Measurements from ENCODE around the gene SSR4.

SSR4 gene

GRCh38 chrX:153832728-153833127 lies 38.3 kb downstream of the SSR4 start:
- DNase-seq = no peak

GRCh38 chrX:153836921-153837320 lies 42.5 kb downstream of the SSR4 start:
- no peak for DNase-seq

GRCh38 chrX:153844509-153845082 lies 50.1 kb downstream of the SSR4 start:
- no peak for DNase-seq

GRCh38 chrX:153845195-153845594 lies 50.7 kb downstream of the SSR4 start:
- DNase-seq = no peak

DNA sequence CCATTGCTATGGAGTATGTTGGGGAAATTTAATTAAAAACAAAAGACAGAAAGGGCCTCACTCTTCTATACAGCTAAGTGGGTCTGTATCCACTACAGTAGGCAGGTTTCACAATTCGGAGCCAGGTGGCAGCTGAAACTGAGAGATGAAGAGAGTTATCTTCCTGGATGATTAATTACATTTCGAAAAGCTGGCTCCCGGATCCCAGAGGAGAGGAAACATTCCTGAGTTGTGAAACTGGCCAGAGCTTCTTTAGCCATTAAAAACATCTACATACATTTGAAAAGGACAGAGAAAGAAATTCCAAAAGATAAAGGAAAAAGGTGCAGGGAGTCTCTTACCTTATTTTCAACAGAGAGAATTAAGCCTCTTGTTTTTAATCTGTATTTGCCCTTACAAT lies 51.4 kb downstream of the SSR4 start:
- no peak for DNase-seq
